Inferior parietal cortex (tissue), 1 donor: ENCODE data around the gene SPOCK2.

Source experiments
- DNase-seq: peaks from one replicate; pipeline ENCODE4 v3.0.0-alpha.2; 2016; ENCODE audit errors: extremely low spot score

Gene SPOCK2

GRCh38 chr10:72073708-72074573, 14.4 kb downstream of the SPOCK2 start:
- DNase-seq: no peak

GRCh38 chr10:72072639-72073038, 15.7 kb downstream of the SPOCK2 start:
- DNase-seq: no peak

- DNase-seq: no peak
These were observed 16.3 kb downstream of the SPOCK2 start for GRCh38 chr10:72072046-72072445.

GRCh38 chr10:72069751-72070526, 18.4 kb downstream of the SPOCK2 start:
- DNase-seq: no peak

- no peak for DNase-seq
These were observed 19.4 kb downstream of the SPOCK2 start for GRCh38 chr10:72068901-72069446.

GRCh38 chr10:72068126-72068765, 20.1 kb downstream of the SPOCK2 start:
- DNase-seq: no peak

GRCh38 chr10:72067463-72068125, 20.8 kb downstream of the SPOCK2 start:
- no peak for DNase-seq

- DNase-seq: no peak
These were observed 21.8 kb downstream of the SPOCK2 start for GRCh38 chr10:72066318-72067284.

- no peak for DNase-seq
These were observed 22.8 kb downstream of the SPOCK2 start for GRCh38 chr10:72065439-72066025.

GRCh38 chr10:72063703-72064391, 24.5 kb downstream of the SPOCK2 start:
- DNase-seq: no peak

GRCh38 chr10:72062832-72063702, 25.3 kb downstream of the SPOCK2 start:
- no peak for DNase-seq

- DNase-seq: no peak
These were observed 26.0 kb downstream of the SPOCK2 start for GRCh38 chr10:72062382-72062781.

- no peak for DNase-seq
These were observed 26.4 kb downstream of the SPOCK2 start for GRCh38 chr10:72061930-72062329.

- DNase-seq: no peak
These were observed 26.9 kb downstream of the SPOCK2 start for GRCh38 chr10:72061491-72061890.

GRCh38 chr10:72059843-72060822, 28.2 kb downstream of the SPOCK2 start:
- DNase-seq: no peak

GRCh38 chr10:72058989-72059842, 29.1 kb downstream of the SPOCK2 start:
- DNase-seq: no peak
